B cell (primary cell): ENCODE data around the gene USF1. TPM values are rescaled to one million over a fixed set of nuclear protein-coding genes. Genes with fewer than 3 reads are reported as not detected.

ENCODE experiments used
- ATAC-seq: fragments of 200-7000 bp; cut with Tn5 transposase; one replicate; pipeline ENCODE4 v1.10.0; 2021; ENCODE audit warnings: low read depth, mild to moderate bottlenecking, moderate number of reproducible peaks, moderate library complexity
- CTCF ChIA-PET: fragments of 350-600 bp; sonication (Branson Sonifier 250); formaldehyde crosslinking; loops from one replicate; lab custom pipeline; 2021; ENCODE audit warnings: antibody characterized with exemption, inconsistent platforms; lab: Charles Lee
- POLR2A ChIA-PET: fragments of 350-600 bp; sonication (Branson Sonifier 250); formaldehyde crosslinking; loops from one replicate; lab custom pipeline; 2021; ENCODE audit warnings: antibody characterized with exemption; lab: Charles Lee
- DNase-seq: peaks from one replicate; pipeline ENCODE4 v3.0.0; 2013
- H2AFZ ChIP-seq: 2 replicates; pipeline ENCODE4 v1.6.1; 2012; ENCODE audit warnings: mild to moderate bottlenecking, low read depth, low read length; ENCODE audit not compliant: insufficient read depth, poor library complexity, severe bottlenecking
- H3K27ac ChIP-seq, 2 donors: 1 replicate in 1 of 2; 2 replicates in 1 of 2; pipeline ENCODE4 v1.5.1; 2012 to 2013; ENCODE audit warnings: low read length in 2 of 2, mild to moderate bottlenecking in 2 of 2, moderate library complexity in 1 of 2
- H3K27me3 ChIP-seq, 4 experiments: fragments of 200-600 bp in 1 of 4; sonication (generic) in 1 of 4; replicated peaks in 1 of 4; 1 replicate in 2 of 4; 2 replicates in 2 of 4; pipeline versions ENCODE4 v1.6.1 to v1.7.0; 2013 to 2016; ENCODE audit warnings: low read length in 3 of 4, mild to moderate bottlenecking in 2 of 4, mixed read lengths in 1 of 4, moderate library complexity in 1 of 4; ENCODE audit not compliant: insufficient read depth in 4 of 4, control insufficient read depth in 3 of 4; ENCODE audit errors: control extremely low read depth in 1 of 4
- H3K36me3 ChIP-seq, 2 experiments: replicated peaks in 1 of 2; 1 replicate in 1 of 2; 2 replicates in 1 of 2; pipeline versions ENCODE4 v1.6.1 to v1.7.1; 2013; ENCODE audit warnings: low read length in 1 of 2; ENCODE audit not compliant: insufficient read depth in 2 of 2, control insufficient read depth in 1 of 2; ENCODE audit errors: control extremely low read depth in 1 of 2, extremely low read depth in 1 of 2
- H3K4me1 ChIP-seq, 2 donors: fragments of 200-600 bp in 1 of 2; sonication (generic) in 1 of 2; 1 replicate in 1 of 2; 2 replicates in 1 of 2; pipeline versions ENCODE4 v1.5.1 to v1.6.1; 2013 to 2017; ENCODE audit warnings: low read length in 2 of 2; ENCODE audit not compliant: control insufficient read depth in 2 of 2, insufficient read depth in 2 of 2
- H3K4me2 ChIP-seq: replicated peaks from 2 replicates; pipeline ENCODE3; 2012; ENCODE audit warnings: mild to moderate bottlenecking, low read depth, low read length; ENCODE audit not compliant: poor library complexity, severe bottlenecking
- H3K4me3 ChIP-seq, 5 experiments: fragments of 200-600 bp in 1 of 5; sonication (generic) in 1 of 5; 1 replicate in 3 of 5; 2 replicates in 2 of 5; pipeline versions ENCODE4 v1.5.1 to v1.7.0; 2011 to 2016; ENCODE audit warnings: low read length in 4 of 5, mild to moderate bottlenecking in 4 of 5, low read depth in 2 of 5, control low read depth in 1 of 5, moderate library complexity in 1 of 5; ENCODE audit not compliant: insufficient read depth in 1 of 5; ENCODE audit errors: control extremely low read depth in 1 of 5, extremely low read depth in 1 of 5
- H3K79me2 ChIP-seq: fragments of 200-600 bp; sonication (generic); one replicate; pipeline ENCODE4 v1.6.0; 2016; ENCODE audit warnings: low read length; ENCODE audit not compliant: control insufficient read depth, insufficient read depth
- H3K9ac ChIP-seq: fragments of 200-600 bp; sonication (generic); 2 replicates; pipeline ENCODE4 v1.6.1; 2017; ENCODE audit warnings: mild to moderate bottlenecking, low read length, moderate library complexity
- H3K9me3 ChIP-seq, 3 donors: one replicate each; pipeline versions ENCODE4 v1.6.1 to v1.7.1; 2013; ENCODE audit warnings: low read length in 2 of 3; ENCODE audit not compliant: control insufficient read depth in 2 of 3, insufficient read depth in 1 of 3; ENCODE audit errors: control extremely low read depth in 1 of 3
- H4K20me1 ChIP-seq: 2 replicates; pipeline ENCODE4 v1.6.0; 2012; ENCODE audit warnings: mild to moderate bottlenecking, low read length; ENCODE audit not compliant: insufficient read depth, control insufficient read depth, poor library complexity, severe bottlenecking
- H3K27ac Mint-ChIP-seq: one replicate; pipeline ENCODE4 v1.8.0; 2021; ENCODE audit warnings: mixed read lengths
- H3K27me3 Mint-ChIP-seq: one replicate; pipeline ENCODE4 v1.8.0; 2021; ENCODE audit warnings: mixed read lengths
- H3K4me1 Mint-ChIP-seq: one replicate; pipeline ENCODE4 v1.8.0; 2021; ENCODE audit warnings: mixed read lengths
- H3K4me3 Mint-ChIP-seq: one replicate; pipeline ENCODE4 v1.8.0; 2021; ENCODE audit warnings: mixed read lengths
- H3K9me3 Mint-ChIP-seq: one replicate; pipeline ENCODE4 v1.8.0; 2022; ENCODE audit warnings: mixed read lengths; ENCODE audit not compliant: insufficient read depth
- EZH2 ChIP-seq: IDR thresholded peaks from 2 replicates; pipeline ENCODE4 v1.6.1; 2012; ENCODE audit warnings: borderline replicate concordance, low read depth, mild to moderate bottlenecking, moderate library complexity, low read length; ENCODE audit not compliant: insufficient read depth, poor library complexity, severe bottlenecking
- WGBS: methylation state at CpG from one replicate; pipeline ENCODE4 v1.1.5; 2013; ENCODE audit warnings: missing lambda C conversion rate; ENCODE audit not compliant: insufficient coverage; 5-methylcytosine and 5-hydroxymethylcytosine counted together
- intact Hi-C: fragments of 100-400 bp; cut with micrococcal nuclease; formaldehyde crosslinking; loops from one replicate; pipeline ENCODE4 v1.10.0; 2022
- polyA plus RNA-seq: library from polyadenylated mRNA; depleted of rRNA; stranded (reverse); fragments of >200 nt; gene quantifications from 2 replicates; pipeline ENCODE4 v1.2.3, GENCODE V29; 2012
- total RNA-seq, 2 donors: library from RNA; stranded (reverse); fragments of 120-200 nt in 1 of 2; gene quantifications; 1 replicate in 1 of 2; 2 replicates in 1 of 2; pipeline versions ENCODE4 v1.2.3 to v1.2.4, GENCODE V29; 2013 to 2022
- TF ChIP-seq, protein P1 (sequence below): fragments of 200-600 bp; IDR thresholded peaks from one replicate; pipeline ENCODE4 v1.8.0; 2022; ENCODE audit warnings: antibody characterized with exemption, mild to moderate bottlenecking

The USF1 gene
- total and polyA plus RNA-seq, 2 donors (not counting 1 experiment from before 2014, with no cell fraction given), result 192 to 249 TPM

GRCh38 chr1:161044908-161045735 lies 655 bp downstream of the USF1 start:
- Mint-ChIP-seq H3K4me1 (peaks cover 73% of the 10 kb centered on the region), H3K9me3 (no peaks in the 10 kb centered on the region), H3K27me3 (no peaks in the 10 kb centered on the region), H3K27ac (peak overlapping the region; percentile 100), H3K4me3 (peak overlapping the region; percentile 99)
- Histone ChIP-seq H3K79me2 (peaks cover 47% of the 10 kb centered on the region), H4K20me1 (peaks cover 7% of the 10 kb centered on the region), H3K9me3 (no peaks in the 10 kb centered on the region), H2AFZ (peak overlapping the region; percentile 70), H3K4me2 (peak overlapping the region; percentile 92), H3K36me3 (peaks cover 4 to 63% of the 10 kb centered on the region in 2 experiments), H3K4me3 (peak overlapping the region; percentile 67 to 100 (median 95)), H3K27me3 (no peaks in the 10 kb centered on the region), H3K4me1 (peaks cover 43 to 69% of the 10 kb centered on the region in 2 donors), H3K27ac (peak overlapping the region; percentile 99), H3K9ac (peak overlapping the region; percentile 95)
- ChIA-PET CTCF (interaction anchor here (0.6 to 10.4 kb wide), 17 partner anchors 10 to 373 kb away, joined by 3 to 127 read pairs (median 5); partner anchors contain the start of genes ARHGAP30, DEDD, F11R and KLHDC9), POLR2A (interaction anchor here (0.6 to 5.1 kb wide), 16 partner anchors 17 to 342 kb away, joined by 3 to 108 read pairs (median 5); partner anchors contain the start of genes ARHGAP30, F11R, PPOX and SLAMF7)
- DNase-seq (peak; percentile 91), ATAC-seq (peak; percentile 63)
- TF ChIP-seq, protein P1, sequence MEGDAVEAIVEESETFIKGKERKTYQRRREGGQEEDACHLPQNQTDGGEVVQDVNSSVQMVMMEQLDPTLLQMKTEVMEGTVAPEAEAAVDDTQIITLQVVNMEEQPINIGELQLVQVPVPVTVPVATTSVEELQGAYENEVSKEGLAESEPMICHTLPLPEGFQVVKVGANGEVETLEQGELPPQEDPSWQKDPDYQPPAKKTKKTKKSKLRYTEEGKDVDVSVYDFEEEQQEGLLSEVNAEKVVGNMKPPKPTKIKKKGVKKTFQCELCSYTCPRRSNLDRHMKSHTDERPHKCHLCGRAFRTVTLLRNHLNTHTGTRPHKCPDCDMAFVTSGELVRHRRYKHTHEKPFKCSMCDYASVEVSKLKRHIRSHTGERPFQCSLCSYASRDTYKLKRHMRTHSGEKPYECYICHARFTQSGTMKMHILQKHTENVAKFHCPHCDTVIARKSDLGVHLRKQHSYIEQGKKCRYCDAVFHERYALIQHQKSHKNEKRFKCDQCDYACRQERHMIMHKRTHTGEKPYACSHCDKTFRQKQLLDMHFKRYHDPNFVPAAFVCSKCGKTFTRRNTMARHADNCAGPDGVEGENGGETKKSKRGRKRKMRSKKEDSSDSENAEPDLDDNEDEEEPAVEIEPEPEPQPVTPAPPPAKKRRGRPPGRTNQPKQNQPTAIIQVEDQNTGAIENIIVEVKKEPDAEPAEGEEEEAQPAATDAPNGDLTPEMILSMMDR, result no peak
- no peak for TF ChIP-seq EZH2
- intact Hi-C loops, result loop anchor here (1.0 to 10.0 kb wide), 10 partner anchors 24 to 1120 kb away; partner anchors contain the start of genes COPA, DEDD, F11R and KLHDC9
- WGBS, result under 1% methylated on average over 39 of the region's 48 CpGs
